GM12873 (cell line): Measurements from ENCODE around the gene C6orf89.

Source experiments
- CTCF ChIP-seq: IDR thresholded peaks from 2 replicates; pipeline ENCODE4 v1.5.1; 2012; ENCODE audit warnings: low read depth, mild to moderate bottlenecking, moderate library complexity, low read length, control low read depth; ENCODE audit not compliant: insufficient read depth; ENCODE audit errors: missing control alignments

The C6orf89 gene

GRCh38 chr6:36865835-36866234 is 19.9 kb upstream of the C6orf89 start:
- no peak for TF ChIP-seq CTCF

GRCh38 chr6:36867471-36868224 is 18.1 kb upstream of the C6orf89 start:
- TF ChIP-seq CTCF: no peak

- TF ChIP-seq CTCF: no peak
Observed at GRCh38 chr6:36871686-36872085, 14.1 kb upstream of the C6orf89 start.

GRCh38 chr6:36873115-36873514 is 12.6 kb upstream of the C6orf89 start:
- no peak for TF ChIP-seq CTCF

GRCh38 chr6:36873612-36874442 is 11.9 kb upstream of the C6orf89 start:
- peak; percentile 51 for TF ChIP-seq CTCF

GRCh38 chr6:36874443-36875249 is 11.1 kb upstream of the C6orf89 start, which contains the start of gene PPIL1:
Gene PPIL1, minus strand, starts transcription at chr6:36874803. Its CDS starts 31 bp downstream, at chr6:36874772.
- peak; percentile 20 for TF ChIP-seq CTCF
